Right hindlimb (tissue), 1 donor: ENCODE measurements around the gene ADIPOR2.

Experiments
- DNase-seq: peaks from one replicate; pipeline ENCODE4 v3.0.0-alpha.2; 2018

ADIPOR2 gene

DNA sequence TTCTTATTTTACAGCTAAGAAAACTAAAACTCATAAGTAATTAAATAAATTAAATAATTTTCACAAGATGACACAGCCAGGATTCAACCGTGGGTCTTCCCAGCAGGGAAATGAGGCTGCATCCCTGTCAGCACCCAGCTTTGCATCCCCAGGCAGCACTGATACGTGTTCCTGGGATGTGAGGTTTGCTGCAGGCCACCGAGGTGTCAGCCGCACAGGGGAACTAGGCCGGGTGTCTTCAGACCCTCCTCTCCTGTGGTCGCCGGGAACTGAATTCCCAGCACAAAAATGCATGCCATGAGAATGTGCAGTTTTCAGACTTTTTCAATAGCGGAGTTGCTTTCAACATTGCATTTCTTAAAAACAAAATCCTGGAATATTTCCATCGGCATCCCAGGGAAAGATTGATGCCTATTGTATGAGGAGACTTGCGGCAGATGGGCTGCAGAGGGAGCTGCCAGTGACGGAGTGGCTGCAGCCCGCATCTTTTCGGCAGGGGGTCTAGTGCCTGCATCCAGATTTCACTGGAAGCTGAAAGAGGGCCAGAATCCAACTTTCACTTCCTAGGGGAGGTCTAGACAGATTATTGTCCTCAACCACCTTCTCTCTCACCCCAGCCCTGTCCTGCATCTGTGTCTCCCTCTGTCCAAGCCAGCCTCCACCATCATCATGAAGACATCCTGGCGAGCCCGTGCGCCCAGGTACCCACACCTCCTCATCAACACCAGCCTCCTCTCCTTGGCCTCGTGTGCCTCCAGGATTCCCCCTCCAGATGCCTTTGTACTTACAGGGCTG, 142.1 kb downstream of the ADIPOR2 start:
- DNase-seq = no peak

DNA sequence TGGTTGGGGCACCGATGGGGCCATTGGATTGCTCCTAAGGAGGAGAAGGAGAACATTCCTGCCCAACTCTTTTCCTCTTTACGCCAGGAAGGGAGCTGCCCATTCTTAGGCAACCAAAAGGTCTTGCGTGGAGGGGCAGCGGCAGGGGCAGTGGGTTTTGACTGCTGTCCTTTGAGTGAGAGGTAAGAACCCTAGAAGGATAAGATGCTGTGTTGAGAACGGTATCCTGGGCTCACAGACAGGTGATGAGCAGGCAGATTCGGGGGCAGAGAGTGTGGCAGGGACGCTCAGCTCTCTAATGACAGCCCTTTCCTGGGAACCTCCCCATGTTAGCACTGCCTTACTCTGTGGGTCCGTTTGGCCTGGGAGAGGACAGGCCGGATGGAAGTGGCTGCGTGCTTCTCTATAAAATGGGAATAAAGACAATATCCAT, 142.7 kb downstream of the ADIPOR2 start:
- no peak for DNase-seq

DNA sequence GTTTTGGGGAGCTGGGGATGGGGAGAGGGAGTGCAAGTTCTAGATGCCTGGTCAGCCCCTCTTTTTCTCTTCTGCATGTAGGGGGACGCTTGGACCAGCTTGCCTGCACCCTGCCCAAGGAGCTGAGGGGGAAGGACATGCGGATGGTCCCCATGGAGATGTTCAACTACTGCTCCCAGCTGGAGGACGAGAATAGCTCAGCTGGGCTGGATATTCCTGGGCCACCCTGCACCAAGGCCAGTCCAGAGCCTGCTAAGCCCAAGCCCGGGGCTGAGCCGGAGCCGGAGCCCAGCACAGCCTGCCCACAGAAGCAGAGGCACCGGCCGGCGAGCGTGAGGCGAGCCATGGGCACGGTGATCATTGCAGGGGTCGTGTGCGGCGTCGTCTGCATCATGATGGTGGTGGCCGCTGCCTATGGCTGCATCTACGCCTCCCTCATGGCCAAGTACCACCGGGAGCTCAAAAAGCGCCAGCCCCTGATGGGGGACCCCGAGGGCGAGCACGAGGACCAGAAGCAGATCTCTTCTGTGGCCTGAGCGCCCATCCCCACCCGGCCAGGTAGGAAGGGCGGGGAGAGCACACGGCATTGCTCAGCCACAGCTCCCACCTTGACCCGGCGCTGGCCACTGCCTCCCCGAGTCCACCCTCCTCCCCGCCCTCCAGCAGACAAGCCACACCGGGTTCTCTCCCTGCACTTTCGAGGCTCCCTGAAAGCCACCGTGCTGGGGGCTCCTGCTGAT, 143.5 kb downstream of the ADIPOR2 start:
- no peak for DNase-seq

DNA sequence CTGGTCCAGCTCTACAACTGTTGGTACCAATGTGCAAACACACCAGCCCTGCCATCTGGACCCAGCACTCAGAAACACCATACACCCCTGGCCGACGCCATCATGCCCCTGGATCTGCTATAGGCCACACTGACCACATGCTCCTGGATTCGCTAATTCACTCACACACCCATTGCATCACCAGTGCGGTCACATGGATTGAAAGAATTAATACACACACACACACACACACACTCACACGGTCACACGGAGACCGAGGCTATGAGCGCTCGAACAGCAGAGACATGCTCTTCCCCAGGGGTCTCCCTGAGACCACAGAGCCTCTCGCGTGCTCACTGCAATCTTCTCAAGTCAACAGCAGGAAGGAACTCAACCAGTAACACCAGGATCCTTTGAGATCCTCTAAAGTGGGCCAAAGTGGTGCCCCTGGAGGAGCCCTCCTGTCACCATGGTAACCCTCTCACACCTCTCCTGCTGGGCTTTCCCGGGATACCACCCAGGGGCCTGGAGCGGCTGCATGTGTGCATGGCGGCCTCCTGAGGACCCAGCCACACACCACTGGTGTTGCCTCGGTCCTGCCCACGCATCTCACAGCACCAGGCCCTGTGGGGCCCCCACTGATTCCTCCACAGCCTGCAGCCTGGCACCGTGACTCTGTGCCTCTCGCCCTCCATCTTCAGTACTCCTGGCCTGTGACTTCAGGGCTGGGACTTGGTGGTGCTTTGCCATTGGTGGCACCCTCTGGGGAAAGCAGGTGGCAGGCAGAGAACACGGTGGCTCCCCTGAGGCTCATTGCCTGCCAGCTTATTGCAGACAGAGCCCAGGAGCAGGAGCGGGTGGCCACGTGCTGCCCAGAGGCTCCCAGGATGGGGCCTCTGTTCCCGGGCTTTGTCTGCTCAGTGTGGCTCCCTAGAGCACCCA, 144.6 kb downstream of the ADIPOR2 start:
- no peak for DNase-seq

DNA sequence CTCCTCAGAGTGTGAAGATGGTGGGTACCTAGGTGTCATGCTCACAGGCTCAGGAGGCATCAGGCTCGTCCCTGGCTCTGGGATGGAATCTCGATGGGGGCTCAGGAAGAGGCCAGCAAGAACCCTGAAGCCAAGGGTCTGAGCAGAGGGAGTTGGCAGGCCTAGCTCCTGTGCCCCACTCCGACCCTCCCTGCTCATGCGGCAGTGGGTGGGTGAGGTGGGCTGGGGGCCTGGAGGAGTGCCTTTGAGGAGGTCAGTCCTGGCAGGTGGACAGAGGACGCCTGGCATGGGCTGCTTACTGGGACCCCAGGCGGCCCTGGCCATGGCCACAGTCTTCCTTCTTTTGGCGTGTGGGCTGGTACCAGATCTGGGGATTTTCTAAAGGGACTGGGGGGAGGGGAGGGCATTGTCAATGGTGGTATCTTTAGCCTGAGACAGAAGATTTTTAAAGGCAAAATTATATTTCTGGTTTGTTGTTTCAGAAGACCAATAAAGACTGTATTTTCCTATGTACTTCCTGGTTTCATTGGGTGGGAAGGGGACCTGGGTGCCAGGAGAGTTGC, 145.5 kb downstream of the ADIPOR2 start:
- DNase-seq = no peak

DNA sequence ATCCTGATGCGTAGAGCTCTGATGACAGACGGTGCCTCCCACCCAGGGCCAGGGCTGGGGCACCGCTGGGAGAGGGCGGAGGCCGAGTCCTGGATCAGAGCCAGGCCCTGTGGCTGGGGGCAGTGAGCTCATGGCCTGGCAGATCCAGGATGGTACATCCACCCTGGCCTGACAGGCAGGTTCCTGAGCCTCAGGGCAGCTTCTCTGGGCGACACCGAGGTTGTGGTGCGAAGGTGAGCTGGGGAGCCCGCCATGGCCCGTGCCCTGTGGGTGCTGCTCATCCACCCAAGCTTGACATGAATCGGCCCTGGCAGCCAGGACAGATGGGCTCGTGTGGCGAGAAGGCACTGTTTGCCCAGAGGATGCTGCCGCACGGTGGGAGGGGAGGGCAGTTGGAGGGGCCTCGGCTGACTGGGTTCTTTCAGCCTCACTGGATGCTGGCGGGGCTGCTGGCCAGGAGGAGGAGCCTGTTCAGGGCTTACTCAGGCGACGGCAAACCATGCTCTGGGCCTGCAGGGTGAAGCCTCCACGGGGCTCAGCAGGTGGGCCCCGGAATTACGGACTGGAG, 146.1 kb downstream of the ADIPOR2 start:
- no peak for DNase-seq

DNA sequence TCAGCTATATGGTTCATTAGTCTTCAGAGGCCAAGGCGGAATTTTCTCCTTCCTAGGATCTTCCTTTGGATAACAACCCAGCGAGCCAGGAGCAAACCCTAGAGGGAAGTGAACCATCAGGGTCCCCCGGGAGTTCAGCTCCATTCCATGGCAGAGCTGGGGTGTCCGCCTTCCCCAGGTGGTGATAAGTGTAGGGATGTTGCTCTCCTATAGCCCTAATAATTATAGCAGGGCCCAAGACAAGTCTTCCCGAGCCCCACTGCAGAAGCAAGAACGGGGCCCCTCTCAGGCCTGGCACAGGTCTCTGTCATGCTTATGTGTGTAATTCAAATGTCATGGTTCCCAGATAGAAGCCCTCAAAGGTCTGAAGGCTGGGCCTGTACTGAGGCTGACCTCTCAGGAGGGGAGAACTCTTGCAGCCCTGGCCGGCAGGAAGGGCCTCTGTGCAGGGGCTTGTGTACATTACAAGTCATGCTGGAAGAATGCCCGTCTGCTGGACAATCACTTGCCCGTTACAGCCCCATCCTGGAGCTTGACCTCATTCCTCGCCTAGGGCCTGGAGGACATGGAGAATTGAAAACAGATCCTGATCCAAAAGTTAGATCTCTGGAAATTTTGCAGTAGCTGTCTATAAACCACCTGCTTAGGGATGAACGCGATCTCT, 146.8 kb downstream of the ADIPOR2 start:
- DNase-seq = no peak
